ENCODE data around the gene LINC00632.

DNA sequence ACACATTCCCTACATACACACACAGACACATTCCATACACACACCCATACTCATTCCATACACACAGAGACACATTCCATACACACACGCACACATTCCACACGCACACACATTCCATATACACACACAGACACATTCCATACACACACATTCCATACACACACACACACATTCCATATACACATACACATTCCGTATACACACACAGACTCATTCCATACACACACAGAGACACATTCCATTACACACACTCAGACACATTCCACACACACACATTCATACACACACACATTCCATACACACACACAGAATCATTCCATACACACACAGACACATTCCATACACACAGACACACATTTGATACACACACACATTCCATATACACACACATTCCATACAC, 15.2 kb downstream of the LINC00632 start:
- no peak for TF ChIP-seq EZH2phosphoT487 (conservative IDR thresholded peaks at IDR 0.05; ENCODE audit: low read length)
- TF ChIP-seq, protein P1, sequence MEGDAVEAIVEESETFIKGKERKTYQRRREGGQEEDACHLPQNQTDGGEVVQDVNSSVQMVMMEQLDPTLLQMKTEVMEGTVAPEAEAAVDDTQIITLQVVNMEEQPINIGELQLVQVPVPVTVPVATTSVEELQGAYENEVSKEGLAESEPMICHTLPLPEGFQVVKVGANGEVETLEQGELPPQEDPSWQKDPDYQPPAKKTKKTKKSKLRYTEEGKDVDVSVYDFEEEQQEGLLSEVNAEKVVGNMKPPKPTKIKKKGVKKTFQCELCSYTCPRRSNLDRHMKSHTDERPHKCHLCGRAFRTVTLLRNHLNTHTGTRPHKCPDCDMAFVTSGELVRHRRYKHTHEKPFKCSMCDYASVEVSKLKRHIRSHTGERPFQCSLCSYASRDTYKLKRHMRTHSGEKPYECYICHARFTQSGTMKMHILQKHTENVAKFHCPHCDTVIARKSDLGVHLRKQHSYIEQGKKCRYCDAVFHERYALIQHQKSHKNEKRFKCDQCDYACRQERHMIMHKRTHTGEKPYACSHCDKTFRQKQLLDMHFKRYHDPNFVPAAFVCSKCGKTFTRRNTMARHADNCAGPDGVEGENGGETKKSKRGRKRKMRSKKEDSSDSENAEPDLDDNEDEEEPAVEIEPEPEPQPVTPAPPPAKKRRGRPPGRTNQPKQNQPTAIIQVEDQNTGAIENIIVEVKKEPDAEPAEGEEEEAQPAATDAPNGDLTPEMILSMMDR (IDR thresholded peaks at IDR 0.05; ENCODE audit: insufficient read depth, low read length, poor library complexity, severe bottlenecking) = no peak
